KOPT-K1 (cell line): ENCODE results near the gene BASP1.
"Not testable (repeated sequence)": the region's sequence is repeated elsewhere in the genome, so short reads cannot be mapped to it uniquely, and the experiment has no call there.

Experiments
- H3K27ac ChIP-seq: fragments of 200-600 bp; sonication (generic); 2 replicates; pipeline ENCODE4 v1.5.1; 2016; ENCODE audit warnings: antibody characterized with exemption, mild to moderate bottlenecking, low read depth, low read length; ENCODE audit not compliant: poor library complexity, severe bottlenecking
- H3K36me3 ChIP-seq: fragments of 200-600 bp; sonication (generic); 2 replicates; pipeline ENCODE4 v1.5.1; 2017; ENCODE audit warnings: antibody characterized with exemption, mild to moderate bottlenecking, low read length, moderate library complexity; ENCODE audit not compliant: insufficient read depth
- H3K9me3 ChIP-seq: fragments of 200-600 bp; sonication (generic); 2 replicates; pipeline ENCODE4 v1.5.1; 2017; ENCODE audit warnings: antibody characterized with exemption, low read length, mild to moderate bottlenecking; ENCODE audit not compliant: insufficient read depth, poor library complexity, severe bottlenecking

Gene BASP1

DNA sequence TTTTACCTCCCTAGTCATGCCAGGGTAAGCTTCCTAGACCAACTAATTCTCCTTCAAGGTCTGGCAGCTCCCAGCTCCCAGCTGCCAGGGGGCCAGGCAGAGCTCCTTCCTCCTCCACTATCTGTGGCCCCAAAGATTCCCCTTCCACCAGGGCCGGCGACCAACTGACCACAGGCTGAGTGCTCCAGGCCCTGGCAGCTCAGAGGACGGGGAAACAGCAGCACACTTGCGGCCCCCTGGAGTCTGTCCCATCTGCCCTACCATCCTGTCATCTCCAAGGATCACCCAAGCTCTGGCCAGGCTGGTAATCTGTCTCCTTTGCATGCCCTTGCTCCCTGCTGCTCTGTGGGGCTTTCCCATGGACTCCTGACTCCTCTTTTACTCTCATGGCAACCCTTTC is 31.2 kb upstream of the BASP1 start:
- no peaks in the 10 kb centered on the region for H3K9me3 ChIP-seq
- H3K27ac ChIP-seq = no peak overlapping the region
- no peaks in the 10 kb centered on the region for H3K36me3 ChIP-seq

DNA sequence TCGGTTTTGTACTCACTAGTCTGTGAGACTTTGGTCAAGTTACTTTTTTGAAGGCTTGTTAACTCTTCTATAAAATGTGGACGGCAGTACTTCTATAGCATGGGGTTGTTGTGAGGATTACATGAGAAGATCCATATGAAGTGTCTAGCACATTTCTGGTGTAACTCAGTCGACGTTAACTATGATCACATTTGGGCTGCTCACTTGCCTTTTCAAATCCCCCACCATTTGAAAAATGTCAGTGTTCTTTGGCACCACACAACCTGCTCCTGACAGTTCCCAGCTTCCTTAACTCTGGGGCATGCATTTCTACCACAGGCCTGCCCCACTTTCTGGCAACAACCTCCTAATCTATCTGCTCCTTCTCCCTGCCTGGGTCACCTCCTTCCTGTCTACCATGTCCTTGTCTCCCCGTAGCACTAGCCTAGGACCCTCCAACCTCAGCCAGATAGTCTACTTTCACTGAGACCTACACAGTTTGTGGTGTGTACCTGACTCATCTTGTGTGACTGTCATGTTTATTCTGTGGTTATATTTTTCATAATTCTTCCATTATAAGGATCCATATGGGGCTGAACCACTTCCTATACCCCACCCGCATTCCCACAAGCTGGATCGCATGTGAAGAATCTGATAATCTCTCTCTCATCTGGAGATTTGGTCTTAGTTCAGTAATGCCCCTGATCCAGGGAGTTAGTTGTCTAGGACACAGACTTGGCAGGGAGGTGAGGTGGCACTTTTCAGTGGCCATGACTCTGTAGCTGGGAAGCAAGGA is 30.2 kb upstream of the BASP1 start:
- Histone ChIP-seq H3K36me3 (no peaks in the 10 kb centered on the region), H3K9me3 (no peaks in the 10 kb centered on the region), H3K27ac (no peak overlapping the region)

DNA sequence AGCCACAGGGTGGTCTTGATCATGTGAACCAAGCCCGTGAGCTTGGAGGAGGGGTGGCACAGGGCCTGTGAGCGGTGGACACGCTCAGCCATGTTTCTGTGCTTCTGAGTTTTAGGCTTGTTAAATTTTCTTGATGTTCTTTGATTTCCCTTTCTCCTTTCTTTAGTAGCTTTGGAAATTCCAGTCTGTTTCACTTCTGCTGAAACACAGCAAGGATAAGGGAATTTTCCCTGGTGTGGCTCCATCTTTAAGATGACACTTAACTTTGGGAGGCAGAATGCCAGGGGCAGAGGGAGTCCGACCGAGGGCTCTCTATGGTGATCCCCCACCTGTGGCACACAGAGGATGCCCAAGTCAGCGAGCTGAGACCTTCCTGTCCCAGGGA is 29.7 kb upstream of the BASP1 start:
- no peaks in the 10 kb centered on the region for H3K36me3 ChIP-seq
- H3K27ac ChIP-seq = no peak overlapping the region
- no peaks in the 10 kb centered on the region for H3K9me3 ChIP-seq

DNA sequence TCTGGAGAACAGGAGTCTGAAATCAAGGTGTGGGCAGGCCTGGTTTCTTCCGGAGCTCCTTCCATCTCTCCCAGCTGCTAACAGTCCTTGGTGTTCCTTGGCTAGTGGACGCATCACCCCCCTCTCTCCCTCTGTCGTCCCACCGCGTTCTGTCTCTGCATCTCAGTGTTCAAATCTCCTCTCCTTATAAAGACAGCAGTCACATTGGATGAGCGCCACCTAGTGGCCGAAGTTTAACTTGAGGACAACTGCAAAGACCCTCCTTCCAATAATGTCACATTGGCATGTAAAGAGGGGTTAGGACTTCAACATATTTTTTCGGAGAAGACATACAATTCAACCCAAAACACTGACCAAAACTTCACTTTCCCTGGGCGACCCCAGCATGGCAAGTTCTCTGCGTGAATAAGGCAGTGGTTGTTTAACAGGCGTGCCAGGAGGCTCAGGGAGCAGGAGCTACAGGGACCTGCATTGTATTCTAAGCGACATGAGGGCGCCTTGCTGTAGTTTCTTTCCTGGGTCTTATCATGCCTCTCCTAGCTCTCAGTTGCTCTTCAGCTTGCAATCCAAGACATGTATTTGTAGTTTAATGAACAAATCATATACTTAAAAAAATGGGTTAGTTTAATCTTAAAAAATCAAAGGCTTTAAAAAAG is 27.9 kb upstream of the BASP1 start:
- Histone ChIP-seq H3K36me3 (no peaks in the 10 kb centered on the region), H3K27ac (no peak overlapping the region), H3K9me3 (no peaks in the 10 kb centered on the region)

DNA sequence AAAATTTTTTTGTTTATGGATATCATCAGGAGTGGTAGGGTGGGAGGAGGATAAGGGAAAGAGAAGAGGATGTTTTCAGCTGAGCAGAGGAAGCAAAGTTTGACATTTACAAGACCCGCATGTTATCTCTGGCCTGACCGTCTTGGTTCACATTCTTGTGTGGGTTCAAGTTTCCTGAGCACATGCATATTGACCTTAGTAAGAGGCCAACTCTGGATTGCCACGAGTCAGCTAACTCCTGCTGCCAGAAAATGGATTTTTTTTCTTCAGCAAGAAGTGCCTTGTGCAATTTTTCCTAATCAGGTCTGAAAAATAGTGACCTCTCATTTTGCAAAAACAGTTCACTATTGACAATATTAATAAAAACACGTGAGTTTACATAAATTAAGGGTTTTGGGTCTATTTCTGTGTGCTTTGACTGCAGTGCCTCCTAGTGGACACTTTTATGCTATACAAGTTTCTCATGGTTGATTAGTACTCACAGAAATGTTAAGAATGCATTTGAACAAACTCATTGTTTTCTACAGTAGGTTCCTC is 27.1 kb upstream of the BASP1 start:
- H3K27ac ChIP-seq = no peak overlapping the region
- H3K9me3 ChIP-seq = no peaks in the 10 kb centered on the region
- H3K36me3 ChIP-seq = no peaks in the 10 kb centered on the region

DNA sequence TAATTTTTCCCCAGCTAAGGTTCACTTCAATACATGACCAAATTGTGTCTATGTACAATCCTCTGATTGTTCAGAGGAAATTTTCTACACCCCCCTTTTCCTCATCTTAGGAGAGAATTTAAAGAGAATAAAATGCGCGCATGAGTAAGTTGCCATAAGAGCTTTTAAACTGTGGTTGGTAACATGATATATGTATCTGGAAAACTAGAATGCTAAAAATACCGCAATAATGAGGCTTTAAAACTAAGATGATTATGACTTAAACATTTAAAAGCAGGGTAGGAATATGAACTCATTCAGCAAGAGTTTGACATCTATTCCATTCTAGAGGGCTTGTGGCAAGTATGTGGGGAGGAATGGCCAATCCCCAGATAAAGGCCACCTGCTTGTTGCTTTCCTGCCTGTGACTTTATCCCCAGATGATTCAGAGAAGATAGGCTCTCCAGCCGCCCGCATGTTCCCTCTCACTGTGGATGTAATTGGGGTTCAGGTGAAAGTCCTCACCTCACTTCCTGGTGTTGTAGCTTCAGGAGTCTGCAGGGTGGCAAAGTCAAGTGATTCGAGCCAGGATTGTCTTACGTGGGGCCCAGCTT is 26.5 kb upstream of the BASP1 start:
- Histone ChIP-seq H3K27ac (no peak overlapping the region), H3K36me3 (no peaks in the 10 kb centered on the region), H3K9me3 (no peaks in the 10 kb centered on the region)

DNA sequence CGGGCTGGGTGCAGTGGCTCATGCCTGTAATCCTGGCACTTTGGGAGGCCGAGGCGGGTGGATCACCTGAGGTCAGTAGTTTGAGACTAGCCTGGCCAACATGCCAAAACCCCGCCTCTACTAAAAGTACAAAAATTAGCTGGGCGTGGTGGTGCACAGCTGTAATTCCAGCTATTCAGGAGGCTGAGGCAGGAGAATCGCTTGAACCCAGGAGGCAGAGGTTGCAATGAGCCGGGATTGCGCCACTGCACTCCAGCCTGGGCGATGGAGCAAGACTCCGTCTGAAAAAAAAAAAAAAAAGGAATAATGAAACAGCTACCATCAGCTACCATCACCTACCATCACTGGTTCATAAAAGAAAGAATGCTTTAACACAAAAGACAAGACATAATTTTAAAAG is 25.9 kb upstream of the BASP1 start:
- H3K36me3 ChIP-seq, H3K27ac ChIP-seq, H3K9me3 ChIP-seq: not testable (repeated sequence)

DNA sequence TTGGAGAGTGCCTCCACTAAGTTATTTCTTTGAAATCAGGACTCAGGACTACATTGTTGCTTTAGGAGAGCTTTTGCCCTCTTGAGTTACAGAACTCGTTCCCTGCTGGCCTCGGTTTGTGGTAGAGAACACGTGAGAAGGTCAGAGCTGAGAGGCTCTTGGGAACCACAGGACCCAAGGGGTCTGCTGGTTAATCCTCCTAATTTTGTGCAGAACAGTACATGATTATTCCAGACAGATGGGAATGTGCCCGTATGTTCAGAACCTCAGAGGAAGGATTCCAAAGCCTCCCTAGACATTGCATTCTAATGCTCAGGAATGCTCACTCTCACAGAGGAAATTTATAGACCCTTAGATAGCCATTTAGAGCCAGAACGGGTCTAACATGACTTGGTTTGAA is 25.2 kb upstream of the BASP1 start:
- Histone ChIP-seq H3K36me3 (no peaks in the 10 kb centered on the region), H3K9me3 (no peaks in the 10 kb centered on the region)

DNA sequence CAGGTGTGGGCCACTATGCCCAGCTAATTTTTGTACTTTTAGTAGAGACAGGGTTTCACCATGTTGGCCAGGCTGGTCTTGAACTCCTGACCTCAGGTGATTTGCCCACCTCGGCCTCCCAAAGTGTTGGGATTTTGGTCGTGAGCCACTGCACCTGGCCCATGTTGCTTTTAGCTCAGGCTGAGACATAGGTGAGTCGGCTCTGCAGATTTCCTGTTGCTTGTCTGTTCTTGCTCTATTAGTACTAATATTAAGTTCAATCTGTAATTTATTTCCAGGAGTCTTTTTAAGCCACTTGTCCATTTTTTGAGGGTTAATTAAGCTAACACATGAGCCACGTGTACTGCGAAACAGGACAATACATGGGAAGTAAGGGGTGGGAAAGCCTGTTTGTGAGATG is 21.4 kb upstream of the BASP1 start:
- Histone ChIP-seq H3K27ac (no peak overlapping the region), H3K36me3 (no peaks in the 10 kb centered on the region)

More for the DNA sequence above, 25.2 kb upstream of the BASP1 start:
- H3K27ac ChIP-seq = no peak overlapping the region

DNA sequence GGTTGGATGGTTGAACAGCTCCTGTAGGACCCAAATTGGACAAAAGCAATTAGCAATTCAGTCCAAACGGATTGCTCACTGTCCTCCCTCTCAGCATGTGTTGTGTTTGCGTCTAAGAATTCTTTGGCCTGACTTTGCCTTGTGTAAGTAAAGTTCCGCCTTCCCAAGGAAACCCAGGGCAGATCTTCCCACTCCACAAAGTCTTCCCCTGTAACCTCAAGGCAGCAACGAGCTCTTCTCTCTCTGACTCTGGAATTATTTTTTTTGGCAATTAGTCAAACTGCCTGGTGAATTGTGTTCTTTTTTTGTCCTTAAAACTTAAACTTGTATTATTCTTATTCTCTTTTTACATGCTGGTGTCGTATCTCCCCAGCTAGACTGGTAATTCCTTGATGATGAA is 20.7 kb upstream of the BASP1 start:
- H3K36me3 ChIP-seq = no peaks in the 10 kb centered on the region
- H3K9me3 ChIP-seq = peaks cover 12% of the 10 kb centered on the region
- no peak overlapping the region for H3K27ac ChIP-seq

More for the DNA sequence above, 21.4 kb upstream of the BASP1 start:
- peaks cover 12% of the 10 kb centered on the region for H3K9me3 ChIP-seq

DNA sequence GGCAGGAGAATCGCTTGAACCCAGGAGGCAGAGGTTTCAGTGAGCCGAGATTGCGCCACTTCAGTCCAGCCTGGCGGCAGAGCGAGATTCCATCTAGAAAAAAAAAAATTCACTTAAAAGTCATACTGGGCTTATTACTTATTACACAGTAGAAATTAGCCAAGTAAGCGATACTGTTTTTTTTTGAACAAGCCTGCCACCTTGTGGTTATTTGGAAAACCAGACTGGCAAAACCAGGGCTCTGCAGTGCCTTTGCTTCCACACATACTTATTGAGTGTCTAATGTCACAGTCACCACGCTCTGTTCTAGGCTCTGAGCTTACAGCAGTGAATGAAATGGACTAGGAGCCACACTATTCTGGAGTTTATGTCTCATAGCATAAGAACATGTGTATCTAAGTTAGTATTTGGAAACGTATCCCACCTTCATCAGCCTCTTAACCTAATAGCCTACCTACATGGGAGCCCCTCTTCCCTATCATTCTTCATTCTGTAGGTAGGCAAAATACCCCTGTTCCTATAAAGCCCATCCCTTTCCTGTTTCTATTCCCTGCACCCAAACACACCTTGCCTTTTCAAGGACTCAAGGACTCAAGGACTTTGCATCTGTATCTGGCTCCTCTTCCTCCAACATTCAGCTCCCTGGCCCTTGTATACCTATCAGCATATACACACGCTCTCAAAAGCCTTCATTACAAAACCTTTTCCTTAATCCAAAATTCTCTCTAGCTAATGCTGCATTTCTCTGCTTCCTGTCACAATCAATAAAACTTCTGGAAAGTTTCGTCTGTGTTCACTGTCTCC is 13.9 kb upstream of the BASP1 start:
- Histone ChIP-seq H3K36me3 (no peaks in the 10 kb centered on the region), H3K9me3 (no peaks in the 10 kb centered on the region), H3K27ac (no peak overlapping the region)

DNA sequence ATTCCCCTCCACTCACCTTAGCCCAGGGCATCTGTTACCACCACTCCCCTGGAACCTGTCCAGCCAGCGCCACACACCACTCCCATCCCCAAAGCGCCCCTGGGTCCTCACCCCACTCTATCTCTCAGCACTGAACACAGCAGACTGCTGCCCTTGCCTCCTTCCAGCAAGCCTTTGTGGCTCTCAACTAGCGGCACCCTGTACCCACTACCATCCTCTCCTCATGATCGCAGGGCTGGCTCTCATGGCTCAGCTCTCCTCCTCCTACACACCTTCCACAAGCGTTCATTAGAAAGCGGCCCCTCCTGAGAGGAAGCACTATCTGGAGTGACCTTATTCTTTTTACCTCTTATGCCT is 13.3 kb upstream of the BASP1 start:
- Histone ChIP-seq H3K36me3 (no peaks in the 10 kb centered on the region), H3K27ac (no peak overlapping the region), H3K9me3 (no peaks in the 10 kb centered on the region)

DNA sequence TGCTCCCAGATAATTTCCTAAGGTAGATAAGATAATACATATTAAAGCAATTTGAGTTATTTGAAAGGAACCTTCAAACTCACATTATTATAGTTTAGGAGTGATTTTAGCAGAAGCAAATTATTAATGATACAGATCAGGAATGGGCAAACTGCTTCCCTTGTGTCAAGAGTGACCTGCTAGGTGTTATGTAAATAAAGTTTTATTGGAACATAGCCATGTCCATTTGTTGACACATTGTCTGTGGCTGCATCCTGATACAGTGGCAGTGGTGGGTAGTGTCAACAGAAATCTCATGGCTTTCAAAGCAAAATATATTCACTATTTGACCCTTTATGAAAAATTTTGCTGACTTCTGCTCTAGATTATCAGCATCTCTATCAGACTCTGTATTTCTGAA is 11.4 kb upstream of the BASP1 start:
- H3K27ac ChIP-seq = no peak overlapping the region
- H3K9me3 ChIP-seq = no peaks in the 10 kb centered on the region
- H3K36me3 ChIP-seq = no peaks in the 10 kb centered on the region

DNA sequence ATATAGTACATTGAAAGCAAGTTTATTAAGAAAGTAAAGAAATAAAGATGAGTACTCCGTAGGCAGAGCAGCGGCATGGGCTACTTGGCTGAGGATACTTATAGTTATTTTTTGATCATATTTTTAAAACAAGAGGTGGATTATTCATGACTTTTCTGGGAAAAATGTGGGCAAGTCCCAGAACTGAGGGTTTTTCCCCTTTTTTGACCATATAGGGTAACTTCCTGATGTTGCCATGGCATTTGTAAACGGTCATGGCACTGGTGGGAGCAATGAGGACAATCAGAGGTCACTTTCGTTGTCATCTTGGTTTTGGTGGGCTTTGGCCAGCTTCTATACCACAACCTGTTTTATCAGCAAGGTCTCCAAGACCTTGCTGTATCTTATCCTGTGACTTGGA is 5.2 kb upstream of the BASP1 start:
- Histone ChIP-seq H3K36me3 (no peaks in the 10 kb centered on the region), H3K27ac (no peak overlapping the region), H3K9me3 (no peaks in the 10 kb centered on the region)

DNA sequence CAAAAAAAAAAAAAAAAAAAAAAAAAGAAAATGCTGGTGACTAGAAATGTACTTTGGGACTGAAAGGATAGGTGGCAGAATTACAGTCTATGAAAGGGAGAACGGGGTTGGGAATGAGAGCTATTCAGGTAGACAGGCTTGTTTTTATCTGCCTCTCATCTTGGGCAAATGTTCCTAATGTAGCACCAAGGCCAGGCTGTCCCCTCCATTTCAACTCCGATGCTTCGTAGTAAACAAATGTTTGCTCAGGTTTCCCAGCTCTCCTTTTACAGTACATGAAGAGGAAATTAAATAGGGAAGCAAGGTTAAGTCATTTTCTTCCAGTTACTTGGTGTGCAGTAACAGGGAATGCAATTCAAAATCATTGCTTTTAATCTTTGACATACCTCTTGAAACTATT is 4.4 kb upstream of the BASP1 start:
- Histone ChIP-seq H3K27ac (no peak overlapping the region), H3K9me3 (no peaks in the 10 kb centered on the region), H3K36me3 (no peaks in the 10 kb centered on the region)
